ENCODE data around the gene ADO. TPM values are rescaled to one million over a fixed set of nuclear protein-coding genes. Genes with fewer than 3 reads are reported as not detected.

ADO gene
- total and polyA plus RNA-seq, 9 of the 15 experiments (the other 6 are each of a cell fraction or from before 2014, with no cell fraction given), result 3.0 to 20.0 (median 16.1) TPM

DNA sequence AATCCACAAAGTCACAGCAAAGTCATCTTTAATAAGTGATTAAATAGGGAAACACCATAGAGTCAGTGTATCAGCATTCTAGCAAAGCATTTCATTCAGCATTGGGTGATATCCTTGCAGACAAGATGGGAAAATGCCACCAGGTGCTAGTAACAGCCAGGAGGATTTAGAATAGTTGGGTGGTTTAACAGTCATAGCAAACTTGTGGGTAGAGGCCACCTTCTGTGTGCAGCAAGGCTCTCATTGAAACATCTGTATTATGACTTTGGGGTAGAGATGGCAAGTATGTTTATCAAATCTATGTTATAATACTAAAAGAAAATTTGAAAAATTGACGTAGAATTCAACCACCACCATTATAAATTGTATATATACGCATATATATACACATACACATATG is 26.4 kb upstream of the ADO start:
- H3K4me3 ChIP-seq, result no peak overlapping the region
- no peaks in the 10 kb centered on the region for H3K36me3 ChIP-seq (ENCODE audit: control insufficient read depth, insufficient read depth, low read length)
- H2AFZ ChIP-seq (ENCODE audit: low read depth, low read length), result no peak overlapping the region
- H3K27ac ChIP-seq (ENCODE audit: extremely low read depth, low read depth, low read length), result no peak overlapping the region
- no peak for DNase-seq (ENCODE audit: extremely low read depth in 1 of 4, low spot score in 3 of 4)
- ChIA-PET CTCF (ENCODE audit: low intra/inter-chr PET ratio) (no interaction called here), POLR2A (no interaction called here)
- no peaks in the 10 kb centered on the region for H3K4me1 ChIP-seq (replicated peaks in 1 of 2; ENCODE audit: control insufficient read depth in 2 of 2, insufficient read depth in 2 of 2, low read length in 2 of 2)
- H3K9me1 ChIP-seq (ENCODE audit: control insufficient read depth, insufficient read depth, low read length), result no peaks in the 10 kb centered on the region
- ATAC-seq, result no peak
- BruUV-seq (replicated peaks), result no TSS peak
- H3K9ac ChIP-seq (ENCODE audit: insufficient read depth in 1 of 2, low read depth in 2 of 2, low read length in 2 of 2), result no peak overlapping the region
- H4K20me1 ChIP-seq (replicated peaks; ENCODE audit: control insufficient read depth, insufficient read depth, low read length), result no peaks in the 10 kb centered on the region
- FAIRE-seq, result no peak
- peaks cover 0 to 1% of the 10 kb centered on the region in 2 experiments; a peak in 1 of 5 replicates for H3K27me3 ChIP-seq (ENCODE audit: control insufficient read depth in 2 of 2, insufficient read depth in 2 of 2, low read length in 2 of 2)
- TF ChIP-seq, protein P1, sequence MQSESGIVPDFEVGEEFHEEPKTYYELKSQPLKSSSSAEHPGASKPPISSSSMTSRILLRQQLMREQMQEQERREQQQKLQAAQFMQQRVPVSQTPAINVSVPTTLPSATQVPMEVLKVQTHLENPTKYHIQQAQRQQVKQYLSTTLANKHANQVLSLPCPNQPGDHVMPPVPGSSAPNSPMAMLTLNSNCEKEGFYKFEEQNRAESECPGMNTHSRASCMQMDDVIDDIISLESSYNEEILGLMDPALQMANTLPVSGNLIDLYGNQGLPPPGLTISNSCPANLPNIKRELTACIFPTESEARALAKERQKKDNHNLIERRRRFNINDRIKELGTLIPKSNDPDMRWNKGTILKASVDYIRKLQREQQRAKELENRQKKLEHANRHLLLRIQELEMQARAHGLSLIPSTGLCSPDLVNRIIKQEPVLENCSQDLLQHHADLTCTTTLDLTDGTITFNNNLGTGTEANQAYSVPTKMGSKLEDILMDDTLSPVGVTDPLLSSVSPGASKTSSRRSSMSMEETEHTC (IDR thresholded peaks at IDR 0.05), result no peak
- no peak for TF ChIP-seq PYGO2 (tag; IDR thresholded peaks at IDR 0.05)
- no peak for TF ChIP-seq ZBTB17 (CRISPR knock-in tag; IDR thresholded peaks at IDR 0.05)
- no peak for TF ChIP-seq ETV1 (tag; conservative IDR thresholded peaks at IDR 0.05; ENCODE audit: low read depth)
- no peak for TF ChIP-seq HDAC8 (tag; IDR thresholded peaks at IDR 0.05)
- TF ChIP-seq FIP1L1 (IDR thresholded peaks at IDR 0.05; ENCODE audit: low read depth, low read length, poor library complexity, severe bottlenecking), result no peak
- TF ChIP-seq NEUROD1 (IDR thresholded peaks at IDR 0.05; ENCODE audit: borderline replicate concordance, low read depth, low read length, partially characterized antibody), result no peak
- TF ChIP-seq ARHGAP35 (IDR thresholded peaks at IDR 0.05; ENCODE audit: partially characterized antibody), result no peak
- TF ChIP-seq ZNF12 (CRISPR knock-in tag; IDR thresholded peaks at IDR 0.05), result no peak
- no peak for TF ChIP-seq NR3C1 (CRISPR knock-in tag; IDR thresholded peaks at IDR 0.05)
- TF ChIP-seq KDM4B (IDR thresholded peaks at IDR 0.05; ENCODE audit: borderline replicate concordance in 2 of 2, low read depth in 1 of 2), result no peak
- no peaks in the 10 kb centered on the region for H3K79me2 ChIP-seq (ENCODE audit: control insufficient read depth, insufficient read depth, low read length)
- H3K9me3 ChIP-seq (replicated peaks; ENCODE audit: control insufficient read depth, insufficient read depth, low read depth, low read length), result no peaks in the 10 kb centered on the region
- intact Hi-C loops (cut with micrococcal nuclease) (no loop called here), in situ Hi-C loops (cut with MboI) (no loop called here)
- H3K4me2 ChIP-seq (ENCODE audit: insufficient read depth, low read length), result no peak overlapping the region
- WGBS (ENCODE audit: insufficient coverage, low coverage, missing lambda C conversion rate), result 0% methylated on average over 2 of the region's 2 CpGs

Measured in K562 (cell line).